Fibroblast of lung (primary cell): Measurements from ENCODE around the gene TNNC2.

ENCODE experiments used
- EZH2 ChIP-seq: IDR thresholded peaks from 2 replicates; pipeline ENCODE4 v1.5.1; 2012; ENCODE audit warnings: low read length, control low read depth, mild to moderate bottlenecking; ENCODE audit errors: missing control alignments
- TF ChIP-seq, protein P1 (sequence below), 2 donors: IDR thresholded peaks in 1 of 2; conservative IDR thresholded peaks in 1 of 2; 1 replicate in 1 of 2; 2 replicates in 1 of 2; pipeline ENCODE4 v1.5.1; 2011 to 2012; ENCODE audit warnings: low read length in 2 of 2, control low read depth in 1 of 2, inconsistent platforms in 1 of 2, low read depth in 1 of 2, mild to moderate bottlenecking in 1 of 2

DNA sequence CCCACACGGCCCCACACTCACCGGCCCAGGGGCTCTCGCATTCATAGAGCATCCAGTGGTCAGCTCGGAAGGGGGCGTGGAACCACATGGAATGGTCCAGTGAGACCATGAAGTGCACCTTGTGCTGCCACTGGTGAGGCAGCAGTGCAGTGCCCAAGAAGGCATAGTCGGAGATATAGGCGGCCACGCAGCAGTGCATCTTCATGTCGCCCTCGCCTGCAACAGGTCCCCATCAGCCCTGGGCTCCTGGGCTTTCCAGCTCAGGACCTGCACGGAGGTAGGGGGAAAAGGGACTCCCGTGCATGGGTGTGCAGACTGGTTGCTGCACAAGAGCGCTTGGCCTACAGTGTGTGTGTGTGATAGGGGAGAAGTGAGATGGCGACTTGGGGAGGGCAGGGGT lies 16.4 kb upstream of the TNNC2 start:
- no peak for TF ChIP-seq EZH2
- TF ChIP-seq, protein P1, sequence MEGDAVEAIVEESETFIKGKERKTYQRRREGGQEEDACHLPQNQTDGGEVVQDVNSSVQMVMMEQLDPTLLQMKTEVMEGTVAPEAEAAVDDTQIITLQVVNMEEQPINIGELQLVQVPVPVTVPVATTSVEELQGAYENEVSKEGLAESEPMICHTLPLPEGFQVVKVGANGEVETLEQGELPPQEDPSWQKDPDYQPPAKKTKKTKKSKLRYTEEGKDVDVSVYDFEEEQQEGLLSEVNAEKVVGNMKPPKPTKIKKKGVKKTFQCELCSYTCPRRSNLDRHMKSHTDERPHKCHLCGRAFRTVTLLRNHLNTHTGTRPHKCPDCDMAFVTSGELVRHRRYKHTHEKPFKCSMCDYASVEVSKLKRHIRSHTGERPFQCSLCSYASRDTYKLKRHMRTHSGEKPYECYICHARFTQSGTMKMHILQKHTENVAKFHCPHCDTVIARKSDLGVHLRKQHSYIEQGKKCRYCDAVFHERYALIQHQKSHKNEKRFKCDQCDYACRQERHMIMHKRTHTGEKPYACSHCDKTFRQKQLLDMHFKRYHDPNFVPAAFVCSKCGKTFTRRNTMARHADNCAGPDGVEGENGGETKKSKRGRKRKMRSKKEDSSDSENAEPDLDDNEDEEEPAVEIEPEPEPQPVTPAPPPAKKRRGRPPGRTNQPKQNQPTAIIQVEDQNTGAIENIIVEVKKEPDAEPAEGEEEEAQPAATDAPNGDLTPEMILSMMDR (conservative IDR thresholded peaks at IDR 0.05 in 1 of 2, IDR thresholded peaks at IDR 0.05 in 1 of 2; ENCODE audit: low read depth in 1 of 2, low read length in 2 of 2), result no peak
